Liver (tissue), 9 donors: ENCODE measurements around the gene POLR3G. TPM values are rescaled to one million over a fixed set of nuclear protein-coding genes. Genes with fewer than 3 reads are reported as not detected.

Experiments
- DNase-seq: peaks from one replicate; pipeline ENCODE4 v3.0.0-alpha.2; 2017; ENCODE audit warnings: low spot score
- H3K27ac ChIP-seq, 2 donors: one replicate each; pipeline ENCODE4 v1.7.0; 2013; ENCODE audit warnings: inconsistent platforms in 2 of 2, low read length in 2 of 2, control low read depth in 1 of 2, low read depth in 1 of 2, mild to moderate bottlenecking in 1 of 2
- H3K27me3 ChIP-seq, 4 donors: one replicate each; pipeline versions ENCODE4 v1.6.1 to v1.7.0; 2013; ENCODE audit warnings: low read length in 3 of 4, inconsistent platforms in 1 of 4, mild to moderate bottlenecking in 1 of 4, moderate library complexity in 1 of 4; ENCODE audit not compliant: control insufficient read depth in 4 of 4, insufficient read depth in 4 of 4
- H3K36me3 ChIP-seq, 4 donors: one replicate each; pipeline versions ENCODE4 v1.6.1 to v1.7.0; 2013; ENCODE audit warnings: low read length in 3 of 4, mild to moderate bottlenecking in 3 of 4, low read depth in 1 of 4, moderate library complexity in 1 of 4; ENCODE audit not compliant: control insufficient read depth in 4 of 4, insufficient read depth in 3 of 4
- H3K4me1 ChIP-seq, 4 donors: one replicate each; pipeline versions ENCODE4 v1.6.1 to v1.7.0; 2013; ENCODE audit warnings: low read length in 3 of 4, mild to moderate bottlenecking in 3 of 4, moderate library complexity in 1 of 4; ENCODE audit not compliant: control insufficient read depth in 4 of 4, insufficient read depth in 4 of 4
- H3K4me3 ChIP-seq, 3 donors: one replicate each; pipeline versions ENCODE4 v1.6.1 to v1.7.0; 2013; ENCODE audit warnings: low read length in 3 of 3, control low read depth in 1 of 3, low read depth in 1 of 3, mild to moderate bottlenecking in 1 of 3
- H3K9ac ChIP-seq, 2 donors: one replicate each; pipeline ENCODE4 v1.7.0; 2013; ENCODE audit warnings: low read length in 2 of 2, mild to moderate bottlenecking in 2 of 2, moderate library complexity in 2 of 2, control low read depth in 1 of 2, low read depth in 1 of 2
- H3K9me3 ChIP-seq, 4 donors: one replicate each; pipeline versions ENCODE4 v1.6.1 to v1.7.0; 2013; ENCODE audit warnings: low read length in 3 of 4; ENCODE audit not compliant: control insufficient read depth in 4 of 4
- ATF3 ChIP-seq: IDR thresholded peaks from 2 replicates; pipeline ENCODE4 v1.6.1; 2016; ENCODE audit warnings: antibody characterized with exemption
- CTCF ChIP-seq: fragments of 150-350 bp; IDR thresholded peaks from 2 replicates; pipeline ENCODE4 v1.5.1; 2017; ENCODE audit warnings: improper control_type of control experiment, low read depth, low read length; ENCODE audit not compliant: missing input control
- EGR1 ChIP-seq, 2 donors: IDR thresholded peaks; 2 replicates each; pipeline ENCODE4 v1.6.1; 2016 to 2018; ENCODE audit warnings: antibody characterized with exemption in 2 of 2, low read depth in 2 of 2
- FOXA1 ChIP-seq: IDR thresholded peaks from 2 replicates; pipeline ENCODE4 v1.6.1; 2016; ENCODE audit warnings: antibody characterized with exemption
- GABPA ChIP-seq, 2 donors: IDR thresholded peaks in 1 of 2; conservative IDR thresholded peaks in 1 of 2; 2 replicates each; pipeline ENCODE4 v1.6.1; 2016; ENCODE audit warnings: antibody characterized with exemption in 2 of 2, mild to moderate bottlenecking in 1 of 2, moderate library complexity in 1 of 2
- HNF4A ChIP-seq, 2 donors: conservative IDR thresholded peaks; 2 replicates each; pipeline ENCODE4 v1.6.1; 2016; ENCODE audit warnings: antibody characterized with exemption in 2 of 2, mild to moderate bottlenecking in 2 of 2
- HNF4G ChIP-seq: IDR thresholded peaks from 2 replicates; pipeline ENCODE4 v1.6.1; 2016; ENCODE audit warnings: antibody characterized with exemption
- JUND ChIP-seq, 2 donors: IDR thresholded peaks; 2 replicates each; pipeline ENCODE4 v1.6.1; 2016; ENCODE audit warnings: antibody characterized with exemption in 2 of 2
- NR2F2 ChIP-seq: IDR thresholded peaks from 2 replicates; pipeline ENCODE4 v1.6.1; 2016; ENCODE audit warnings: antibody characterized with exemption
- REST ChIP-seq: IDR thresholded peaks from 2 replicates; pipeline ENCODE4 v1.6.1; 2016; ENCODE audit warnings: antibody characterized with exemption, mild to moderate bottlenecking
- SP1 ChIP-seq: IDR thresholded peaks from 2 replicates; pipeline ENCODE4 v1.6.1; 2018; ENCODE audit warnings: antibody characterized with exemption, mild to moderate bottlenecking
- YY1 ChIP-seq: IDR thresholded peaks from 2 replicates; pipeline ENCODE4 v1.6.1; 2016; ENCODE audit warnings: antibody characterized with exemption, mild to moderate bottlenecking
- ZBTB33 ChIP-seq: IDR thresholded peaks from 2 replicates; pipeline ENCODE4 v1.6.1; 2016; ENCODE audit warnings: antibody characterized with exemption
- WGBS: extraction: QIAGEN DNeasy Blood & Tissue Kit; methylation state at CpG from one replicate; pipeline ENCODE4 v1.1.7; 2013; 5-methylcytosine and 5-hydroxymethylcytosine counted together
- polyA plus RNA-seq, 2 donors: library from polyadenylated mRNA; stranded (reverse) in 1 of 2; unstranded in 1 of 2; fragments of 200-250 nt in 1 of 2; fragments of >200 nt in 1 of 2; fragmentation: Nextera tagmentation in 1 of 2; extraction: Ambion mirVana in 1 of 2; gene quantifications; one replicate each; pipeline versions ENCODE4 v1.2.1 to v1.2.3, GENCODE V29; 2013 to 2015
- total RNA-seq, 2 donors: library from RNA; depleted of rRNA; stranded (reverse); fragments of >200 nt; gene quantifications; one replicate each; pipeline ENCODE4 v1.2.3, GENCODE V29; 2014
- donor health status: healthy.
- donor health status: healthy.
- donor health status: healthy.
- donor health status: healthy.
- donor health status: healthy.

POLR3G gene
- total and polyA plus RNA-seq, 4 donors = 0.75 to 2.8 (median 1.2) TPM

- 12% methylated on average over 3 of the region's 3 CpGs for WGBS
- peaks cover 2 to 19% (median 4%) of the 10 kb centered on the region in 4 donors for H3K27me3 ChIP-seq
- peaks cover 0 to 3% (median 0%) of the 10 kb centered on the region in 4 donors for H3K9me3 ChIP-seq
- H3K4me3 ChIP-seq = peak overlapping the region in 1 of 3 donors; percentile 49
- H3K4me1 ChIP-seq = peaks cover 3 to 12% (median 11%) of the 10 kb centered on the region in 4 donors
- H3K27ac ChIP-seq = no peak overlapping the region
- H3K9ac ChIP-seq = no peak overlapping the region
- H3K36me3 ChIP-seq = no peaks in the 10 kb centered on the region
- DNase-seq = no peak
- TF ChIP-seq EGR1 (IDR thresholded peaks at IDR 0.05; ENCODE audit: low read depth in 2 of 2) = no peak
- TF ChIP-seq ATF3 = no peak
- TF ChIP-seq FOXA1 = no peak
Observed at GRCh38 chr5:90557871-90558270, 83.2 kb downstream of the POLR3G start.

- WGBS = 2% methylated on average over 60 of the region's 60 CpGs
- peak; percentile 38 for DNase-seq
- Histone ChIP-seq H3K27ac (no peak within 1 kb of the TSS), H3K4me3 (peak within 1 kb of the TSS in 2 of 3 donors; percentile 39 to 49), H3K27me3 (peaks cover 2 to 19% (median 4%) of the 10 kb centered on the region in 4 donors), H3K36me3 (no peaks in the 10 kb centered on the region), H3K9me3 (peaks cover 0 to 3% (median 0%) of the 10 kb centered on the region in 4 donors), H3K4me1 (peaks cover 3 to 12% (median 11%) of the 10 kb centered on the region in 4 donors), H3K9ac (no peak within 1 kb of the TSS)
- no peak for TF ChIP-seq GABPA (IDR thresholded peaks at IDR 0.05 in 1 of 2, conservative IDR thresholded peaks at IDR 0.05 in 1 of 2)
- TF ChIP-seq FOXA1 = no peak
- no peak for TF ChIP-seq YY1
- TF ChIP-seq ZBTB33 = no peak
- TF ChIP-seq SP1 = no peak
- TF ChIP-seq REST = no peak
- no peak for TF ChIP-seq JUND (IDR thresholded peaks at IDR 0.05)
- TF ChIP-seq CTCF = no peak
- no peak for TF ChIP-seq ATF3
- TF ChIP-seq HNF4A (conservative IDR thresholded peaks at IDR 0.05) = no peak
- TF ChIP-seq HNF4G = no peak
- TF ChIP-seq NR2F2 = no peak
Observed at GRCh38 chr5:90558344-90559192, 83.9 kb downstream of the POLR3G start, which contains the start of gene ADGRV1. Gene ADGRV1 (plus strand): TSS chr5:90558797. CDS start chr5:90558896, 99 bp downstream.
